GM18858 (cell line): Measurements from ENCODE around the gene C1orf146.
"Not testable (repeated sequence)": the region's sequence is repeated elsewhere in the genome, so short reads cannot be mapped to it uniquely, and the experiment has no call there.

Experiments used
- ATAC-seq: cut with Tn5 transposase; IDR thresholded peaks from one replicate; pipeline ENCODE4 v1.9.1; 2021; ENCODE audit not compliant: unreplicated experiment

Gene C1orf146

DNA sequence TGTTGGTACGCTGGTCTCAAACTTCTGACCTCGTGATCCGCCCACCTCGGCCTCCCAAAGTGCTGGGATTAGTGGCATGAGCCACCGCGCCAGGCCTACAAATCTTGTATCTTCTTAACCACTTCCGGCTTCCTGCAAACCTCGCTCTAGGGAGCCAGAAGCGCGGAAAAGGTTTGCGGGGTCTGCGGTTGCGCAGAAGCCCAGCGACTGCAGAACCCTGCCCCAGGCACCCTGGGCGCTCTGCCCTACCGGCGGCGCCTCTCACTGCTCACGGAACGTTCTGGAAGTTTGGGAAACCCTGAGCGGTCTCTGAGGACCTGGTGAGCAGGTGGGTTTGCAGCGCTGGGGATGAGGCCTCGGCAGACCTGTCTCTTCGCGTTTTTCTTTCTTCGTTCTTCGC, at the start of gene C1orf146:
Gene C1orf146 (plus strand): TSS at position 195 of the 400 bp plus-strand sequence. CDS start 13,506 bp downstream, outside the sequence.
- no peak for ATAC-seq

- no peak for ATAC-seq
These were observed 49.1 kb upstream of the C1orf146 start for GRCh38 chr1:92168657-92169056.

- no peak for ATAC-seq
These were observed 48.3 kb upstream of the C1orf146 start for GRCh38 chr1:92169214-92170005.

GRCh38 chr1:92184632-92185031, 33.1 kb upstream of the C1orf146 start:
- no peak for ATAC-seq

DNA sequence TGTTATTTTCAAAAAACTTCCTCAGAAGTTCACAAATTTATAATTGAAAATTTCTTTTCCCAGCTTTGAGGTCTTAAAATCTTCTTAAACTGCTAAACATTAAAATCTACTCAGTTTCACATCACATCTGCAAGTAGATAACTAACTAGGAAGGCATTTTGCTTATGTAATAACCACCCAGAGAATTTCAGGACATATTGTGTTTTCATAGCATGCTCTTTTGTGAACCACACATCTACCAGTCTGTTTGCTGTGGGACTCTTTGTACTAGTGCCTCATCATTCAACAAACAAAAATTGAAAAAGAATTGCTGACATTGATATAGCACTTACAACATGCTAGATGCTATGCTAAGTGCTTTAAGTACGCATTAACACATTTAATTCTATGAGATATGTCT, 31.6 kb upstream of the C1orf146 start:
- ATAC-seq: no peak

GRCh38 chr1:92188436-92189255, 29.1 kb upstream of the C1orf146 start:
- ATAC-seq: no peak

GRCh38 chr1:92191726-92192125, 26.0 kb upstream of the C1orf146 start:
- ATAC-seq: no peak

- ATAC-seq: no peak
These were observed 25.5 kb upstream of the C1orf146 start for GRCh38 chr1:92192246-92192645.

DNA sequence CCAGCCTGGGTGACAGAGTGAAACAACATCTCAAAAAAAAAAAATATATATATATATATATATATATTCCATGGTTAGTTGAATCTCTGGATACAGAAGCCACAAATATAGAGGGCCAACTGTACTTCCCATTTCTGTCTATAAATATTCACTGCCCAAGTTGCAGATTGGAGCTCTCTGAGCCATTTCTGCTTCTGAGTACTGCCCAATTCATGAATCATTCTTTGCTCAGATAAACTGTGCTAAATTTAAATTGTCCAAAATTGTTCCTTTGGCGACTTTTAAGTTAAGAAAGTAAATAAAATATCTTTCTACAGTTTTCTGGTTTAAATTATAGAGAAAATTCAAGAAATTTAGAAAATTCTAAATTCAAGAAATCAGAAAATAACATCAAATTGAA, 23.2 kb upstream of the C1orf146 start:
- ATAC-seq: no peak

- ATAC-seq: no peak
These were observed 15.7 kb upstream of the C1orf146 start for GRCh38 chr1:92201973-92202372.

DNA sequence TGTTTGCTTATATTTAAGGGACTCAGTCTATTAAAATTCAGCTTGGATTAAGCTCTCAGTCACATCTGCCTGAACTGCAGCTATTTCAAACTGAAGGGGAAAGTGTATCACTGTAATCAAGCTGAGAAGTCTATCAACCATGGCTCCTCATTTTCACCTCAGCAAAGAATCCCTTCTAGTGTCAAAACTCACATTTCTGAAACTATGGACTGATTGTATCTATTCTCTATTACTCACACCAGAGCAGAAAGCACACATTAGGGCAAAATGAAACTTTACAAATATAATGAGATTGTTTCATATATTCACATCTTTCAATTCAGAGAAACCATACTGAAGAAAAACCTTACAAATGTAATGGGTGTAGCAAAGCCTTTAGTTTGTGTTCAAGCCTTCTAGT, 14.6 kb upstream of the C1orf146 start:
- no peak for ATAC-seq

DNA sequence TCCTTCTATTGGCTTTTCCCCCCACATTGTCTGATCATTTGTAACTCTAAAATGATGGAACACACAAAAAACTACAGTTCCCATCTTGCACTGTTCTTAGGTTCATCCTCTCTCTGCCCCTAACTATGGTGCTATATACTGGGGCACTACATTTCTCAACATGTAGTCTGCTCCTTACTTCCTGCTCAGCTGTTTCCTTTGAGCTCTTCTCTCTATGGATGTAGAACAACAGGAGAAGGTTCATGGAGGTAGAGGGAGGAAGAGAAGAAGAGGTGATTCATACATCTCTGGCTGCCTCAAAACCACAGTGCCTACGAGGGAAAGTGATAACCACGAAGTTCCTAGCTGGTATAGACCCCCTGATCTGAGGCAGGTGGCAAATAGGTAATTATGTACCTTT, 7.0 kb upstream of the C1orf146 start:
- ATAC-seq: no peak

- no peak for ATAC-seq
These were observed 6.5 kb upstream of the C1orf146 start for GRCh38 chr1:92211166-92211565.

GRCh38 chr1:92218559-92218958, 844 bp downstream of the C1orf146 start:
- ATAC-seq: no peak

DNA sequence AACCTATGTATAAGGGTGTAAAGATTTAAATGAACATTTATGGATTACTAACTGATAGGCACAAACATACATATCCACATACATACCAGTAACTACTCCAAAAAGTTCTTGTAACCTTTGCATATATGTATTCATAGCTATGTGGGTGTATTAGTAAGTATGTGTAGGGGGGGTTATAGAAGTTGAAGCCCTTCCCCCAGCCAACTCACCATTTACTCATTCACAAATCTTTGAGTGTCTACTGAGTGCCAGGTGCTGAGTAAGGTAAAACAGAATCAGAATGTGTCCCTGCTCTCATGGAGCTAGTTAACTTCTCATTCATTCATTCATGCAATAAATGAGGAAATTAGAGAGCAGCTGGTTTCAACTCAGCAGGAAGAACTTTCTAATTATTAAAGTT, 1.3 kb downstream of the C1orf146 start:
- ATAC-seq: no peak

GRCh38 chr1:92228401-92228800, 10.7 kb downstream of the C1orf146 start:
- ATAC-seq: no peak

- no peak for ATAC-seq
These were observed 13.0 kb downstream of the C1orf146 start for GRCh38 chr1:92230736-92231135.

GRCh38 chr1:92240034-92240433, 22.3 kb downstream of the C1orf146 start:
- ATAC-seq: no peak

GRCh38 chr1:92244376-92244775, 26.7 kb downstream of the C1orf146 start:
- no peak for ATAC-seq

DNA sequence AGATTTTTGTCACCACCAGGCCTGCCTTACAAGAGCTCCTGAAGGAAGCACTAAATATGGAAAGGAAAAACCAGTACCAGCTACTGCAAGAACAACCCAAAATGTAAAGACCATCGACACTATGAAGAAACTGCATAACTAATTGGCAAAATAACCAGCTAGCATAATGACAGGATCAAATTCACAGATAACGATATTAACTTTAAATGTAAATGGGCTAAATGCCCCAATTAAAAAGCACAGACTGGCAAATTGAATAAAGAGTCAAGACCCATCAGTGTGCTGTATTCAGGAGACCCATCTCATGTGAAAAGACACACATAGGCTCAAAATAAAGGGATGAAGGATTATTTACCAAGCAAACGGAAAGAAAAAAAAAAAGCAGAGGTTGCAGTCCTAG, 37.0 kb downstream of the C1orf146 start:
- ATAC-seq: not testable (repeated sequence)

GRCh38 chr1:92259350-92259749, 41.6 kb downstream of the C1orf146 start:
- ATAC-seq: no peak

- no peak for ATAC-seq
These were observed 44.8 kb downstream of the C1orf146 start for GRCh38 chr1:92262516-92262915.
